CD4-positive, alpha-beta T cell treated with Interleukin-1 beta for 1 hour (primary cell): ENCODE data around the gene SLC12A8.

Experiments used
- DNase-seq, 2 donors: peaks; one replicate each; pipeline ENCODE4 v3.0.0-alpha.2; 2020 to 2022

SLC12A8 gene

DNA sequence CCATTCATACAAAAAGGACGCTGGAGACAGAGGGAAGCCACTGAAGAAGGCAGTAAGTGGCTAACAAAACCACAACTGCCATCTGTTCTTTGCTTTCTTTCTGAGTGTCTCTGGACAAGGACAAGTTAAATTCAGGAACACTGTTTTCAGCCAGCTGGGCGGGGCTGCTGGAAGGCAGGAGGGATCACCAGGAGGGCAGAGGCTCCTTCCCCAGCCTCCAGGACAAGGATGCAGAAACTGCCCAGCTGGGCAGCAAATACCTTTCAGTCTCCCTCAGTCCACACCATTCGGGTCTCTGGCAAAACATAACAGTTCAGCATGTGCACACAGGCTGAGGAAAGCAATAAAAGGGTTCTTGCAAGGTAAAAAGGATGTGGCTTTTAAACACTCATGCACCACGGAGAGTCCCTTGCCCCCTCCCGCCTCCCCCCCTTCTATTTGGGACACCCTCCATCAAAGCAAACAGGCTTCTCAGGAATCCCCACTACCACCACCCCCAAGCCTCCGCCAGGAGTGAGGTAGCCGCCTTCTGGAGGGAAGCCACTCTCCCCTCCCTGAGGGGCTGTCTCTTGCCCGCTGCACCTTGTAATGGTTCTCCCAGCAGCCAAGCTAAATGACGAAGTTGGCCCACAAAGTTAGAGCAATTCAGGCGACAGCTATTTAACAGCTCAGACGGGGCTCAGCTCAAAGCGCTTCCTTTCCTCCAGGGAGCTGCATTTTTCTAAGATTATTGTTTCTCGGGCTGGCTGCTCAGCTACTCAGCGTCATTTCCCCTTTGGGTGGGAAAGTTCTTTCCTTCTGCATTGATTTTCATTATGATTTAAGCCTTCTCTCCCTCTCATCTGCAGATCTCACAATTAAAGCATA is 160.6 kb downstream of the SLC12A8 start:
- peak; percentile 71 to 79 for DNase-seq

DNA sequence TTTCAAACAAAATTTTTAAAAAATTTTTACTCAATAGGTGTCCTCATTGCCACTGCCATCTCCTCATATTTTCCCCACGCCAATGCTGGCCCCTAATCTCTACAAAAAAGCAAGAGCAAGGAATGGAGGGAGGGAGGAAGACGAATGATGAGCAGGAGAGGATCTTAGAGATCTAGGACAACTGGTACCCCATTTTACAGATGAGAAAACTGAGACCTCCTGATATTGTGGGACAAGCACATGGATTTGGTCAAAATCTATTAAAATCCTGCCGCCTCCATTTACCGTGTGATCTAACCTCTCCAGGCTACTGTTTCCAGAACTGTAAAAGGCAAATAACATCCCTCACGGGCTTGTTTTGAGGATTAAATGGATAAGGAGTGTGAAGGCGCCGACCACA is 161.3 kb downstream of the SLC12A8 start:
- DNase-seq = no peak

DNA sequence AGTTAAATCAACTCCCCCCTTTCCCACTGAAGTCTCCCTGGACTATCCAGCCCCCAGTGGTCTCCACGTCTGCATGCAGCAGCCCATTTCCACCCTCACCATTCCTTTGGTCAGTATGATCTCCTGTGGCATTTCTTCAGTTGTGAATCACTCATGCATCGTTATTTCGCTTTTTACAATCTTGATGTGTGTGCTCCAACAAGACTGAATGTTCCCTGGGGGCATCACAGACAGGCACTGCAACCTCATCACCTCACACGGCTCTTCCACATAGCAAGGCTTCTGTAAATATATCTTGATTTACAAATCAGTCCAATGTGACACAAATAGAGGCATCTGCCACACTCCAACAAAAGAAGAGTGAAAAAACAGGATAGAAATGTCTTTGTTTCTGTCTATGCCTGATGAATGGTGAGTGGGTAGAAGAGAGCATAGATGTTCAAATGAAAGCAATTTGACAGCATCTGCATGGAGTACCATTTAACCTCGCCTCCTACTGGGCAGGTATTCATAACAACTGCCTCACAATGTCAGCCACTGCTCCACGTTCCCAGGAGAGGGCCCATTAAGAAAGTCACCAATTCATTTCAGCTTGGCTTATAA is 162.0 kb downstream of the SLC12A8 start:
- no peak for DNase-seq

DNA sequence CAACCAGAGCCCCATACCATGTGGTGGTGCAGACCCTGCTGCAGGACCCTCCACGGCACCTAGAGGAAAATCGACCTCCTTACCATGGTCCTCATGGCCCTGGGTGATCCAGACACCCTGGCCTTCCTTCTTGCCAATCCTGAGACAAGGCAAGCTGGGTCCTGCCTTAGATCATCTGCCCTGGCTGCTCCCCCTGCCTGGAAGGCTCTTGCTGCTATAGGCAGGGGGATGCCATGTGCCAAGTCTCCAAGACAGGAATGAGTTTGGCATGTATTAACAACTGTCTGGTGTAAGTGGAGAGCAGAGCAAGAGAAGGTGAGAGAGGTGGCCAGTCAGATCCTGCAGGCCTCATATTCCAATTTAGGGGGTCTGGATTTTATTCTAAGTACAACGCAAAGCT is 164.3 kb downstream of the SLC12A8 start:
- no peak for DNase-seq

DNA sequence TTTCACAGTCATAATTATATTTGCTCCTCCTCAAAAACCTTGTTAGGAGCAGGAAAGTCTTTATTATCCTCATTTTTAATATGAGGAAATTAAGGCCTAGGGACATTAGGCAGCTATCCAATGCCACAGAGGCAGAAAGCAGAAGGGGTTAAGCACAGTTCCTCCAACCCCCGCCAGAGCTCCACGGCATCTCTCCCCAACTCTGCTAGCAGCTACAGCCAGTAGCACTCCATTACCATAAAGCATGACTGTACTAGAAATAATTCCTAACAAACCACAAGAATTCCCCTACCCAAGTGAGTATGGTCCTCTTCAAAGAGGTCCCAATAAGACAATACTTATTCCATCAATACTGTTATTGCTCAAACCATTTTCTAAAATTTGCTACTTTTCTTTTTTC is 166.6 kb downstream of the SLC12A8 start:
- DNase-seq = no peak

DNA sequence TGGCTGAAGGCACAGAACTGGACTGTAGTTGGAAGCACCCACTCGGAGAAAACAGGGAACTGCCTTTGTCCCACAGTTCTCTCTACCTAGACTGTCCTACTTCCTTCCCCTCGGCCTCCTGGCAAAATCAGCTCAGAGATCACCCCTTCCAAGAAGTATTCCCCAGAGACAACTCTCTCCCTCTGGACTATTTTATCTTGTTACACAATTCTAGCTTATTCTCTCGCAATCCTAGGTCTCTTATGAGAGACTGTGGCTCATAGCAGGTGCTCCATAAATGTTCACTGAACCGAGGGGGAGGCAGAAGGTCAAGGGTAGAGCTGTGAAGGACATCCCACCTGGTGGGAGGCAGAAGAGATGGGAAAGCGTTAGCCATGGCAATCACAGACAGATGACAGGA is 167.4 kb downstream of the SLC12A8 start:
- no peak for DNase-seq

DNA sequence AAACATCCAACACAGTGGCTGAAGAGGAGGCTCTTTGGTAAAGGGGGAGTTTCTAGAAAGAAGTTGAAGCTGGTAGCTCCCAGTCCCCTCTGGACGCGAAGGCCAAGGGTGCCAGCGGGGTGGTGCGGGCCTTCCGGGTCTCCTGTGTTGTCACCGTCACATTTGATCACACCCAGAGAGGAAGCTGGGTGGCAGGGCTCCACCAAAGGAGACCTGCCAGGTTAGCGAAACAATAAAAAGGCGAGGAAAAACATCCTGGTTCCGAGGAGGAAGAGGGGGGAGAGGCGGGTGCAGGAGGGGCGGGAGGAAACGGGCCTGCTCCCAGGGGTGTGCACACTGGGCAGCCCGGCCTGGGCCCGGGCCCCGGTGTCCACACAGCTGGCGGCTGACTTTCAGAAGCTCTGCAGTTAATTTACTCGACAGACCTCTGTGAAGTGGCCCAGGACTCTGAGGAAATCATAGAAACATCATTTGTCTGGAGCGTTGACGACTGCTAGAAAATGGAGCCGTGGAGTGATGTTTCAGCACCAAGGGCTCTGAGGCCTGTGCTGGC is 168.9 kb downstream of the SLC12A8 start:
- no peak for DNase-seq

DNA sequence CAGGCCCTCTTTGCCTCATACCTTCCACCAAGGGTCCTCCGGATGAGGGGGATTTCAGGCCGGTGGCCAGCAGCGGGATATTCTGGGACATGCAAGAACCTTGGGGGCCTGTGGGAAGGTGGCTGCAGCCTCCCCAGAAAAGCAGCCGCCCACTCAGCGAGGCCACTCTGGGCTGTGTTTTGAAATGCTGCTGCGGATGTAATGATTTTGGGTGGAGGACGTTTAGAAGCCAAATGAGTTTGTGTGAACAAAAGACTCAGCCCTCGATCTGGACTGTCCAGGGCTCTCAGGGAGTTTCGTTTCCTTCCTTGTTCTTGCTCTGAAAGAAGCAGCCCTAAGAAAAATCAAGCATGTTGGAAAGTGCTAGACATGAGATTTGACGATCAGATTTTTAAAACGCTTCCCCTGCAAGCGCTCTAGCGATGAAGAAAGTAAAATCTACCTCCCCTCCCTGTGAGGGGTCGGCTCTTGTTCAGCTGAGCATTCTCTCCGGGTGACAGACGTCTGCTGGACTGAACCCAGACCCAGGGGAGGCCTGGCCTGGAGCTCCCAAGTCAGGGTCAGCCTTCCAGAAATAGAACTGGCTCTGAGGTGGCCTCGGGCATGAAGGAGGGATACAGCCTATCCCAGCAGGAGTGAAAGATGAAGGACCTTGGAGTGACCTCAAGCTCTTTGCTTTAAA is 169.7 kb downstream of the SLC12A8 start:
- DNase-seq = no peak

DNA sequence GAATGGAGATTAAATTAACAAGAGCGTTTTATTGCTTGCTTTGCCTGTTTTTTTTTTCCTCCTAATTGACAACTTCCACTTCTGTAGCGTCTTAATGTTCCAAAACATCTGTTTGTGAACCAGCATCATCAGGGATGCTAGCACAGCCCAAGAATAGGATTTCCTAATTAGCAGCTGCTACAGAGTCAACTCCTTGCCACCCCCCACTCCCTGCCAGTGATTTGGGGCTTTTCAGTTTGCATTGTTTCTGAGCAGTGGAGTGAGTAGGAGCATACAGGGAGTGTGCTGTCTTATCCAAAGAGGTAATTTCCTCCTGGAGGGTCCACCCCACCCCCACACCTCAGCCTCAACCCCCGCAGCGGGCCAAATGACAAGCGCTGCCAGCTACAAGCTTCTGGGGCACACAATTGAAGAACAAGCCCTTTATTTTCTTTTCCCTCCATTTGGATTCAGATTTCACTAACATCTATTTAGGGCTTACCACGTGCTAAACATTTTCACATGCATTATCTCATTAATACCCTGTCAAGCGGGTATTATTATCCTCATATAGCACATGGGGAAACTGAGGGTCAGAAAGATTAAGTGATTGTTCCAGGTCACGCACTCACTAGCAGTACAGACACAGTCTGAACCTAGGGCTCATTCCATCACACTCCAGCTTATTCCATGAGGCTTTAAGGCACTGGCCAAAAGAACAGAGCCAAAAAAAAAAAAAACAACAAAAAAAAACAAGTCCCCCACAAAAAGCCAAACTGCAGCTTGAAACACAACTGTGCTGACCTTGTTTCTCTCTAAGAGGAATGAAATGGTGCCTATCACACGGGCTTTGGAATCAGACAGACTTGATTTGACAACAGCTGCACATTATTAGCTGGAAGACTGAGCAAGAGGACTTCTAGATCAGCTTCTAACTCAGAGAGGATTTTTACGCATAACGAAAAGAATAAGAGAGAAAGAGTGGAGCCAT is 173.1 kb downstream of the SLC12A8 start:
- DNase-seq = no peak

DNA sequence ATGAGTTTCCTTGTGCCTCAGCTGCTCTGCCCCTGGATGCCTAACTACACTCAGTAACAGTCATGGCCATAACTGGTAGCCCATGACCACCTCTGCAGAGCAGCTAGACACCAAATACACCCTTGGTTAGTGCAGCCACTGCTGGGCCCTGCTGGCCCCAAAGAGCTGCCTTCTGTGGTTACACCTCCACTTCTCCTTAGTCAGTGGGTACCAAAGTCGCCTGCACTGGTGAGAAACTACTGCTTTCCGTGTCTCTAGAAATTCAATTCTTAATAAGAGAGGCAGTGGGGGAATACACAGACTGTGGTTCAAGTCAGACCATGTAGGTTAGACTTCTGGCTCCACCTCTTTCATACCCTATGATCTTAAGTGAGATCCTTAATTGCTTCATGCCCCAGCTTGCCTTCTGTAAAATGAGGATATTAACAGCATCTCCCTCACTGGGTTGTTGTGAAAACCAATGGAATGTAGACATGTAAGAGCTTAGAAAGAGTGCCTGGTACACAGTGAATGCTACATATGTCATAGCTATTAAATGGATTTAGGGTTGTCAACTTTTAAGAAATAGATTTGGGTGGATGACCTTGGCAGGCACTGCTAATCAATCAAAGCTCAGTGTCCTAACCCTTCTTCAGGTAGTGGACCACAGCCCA is 174.9 kb downstream of the SLC12A8 start:
- DNase-seq = no peak

DNA sequence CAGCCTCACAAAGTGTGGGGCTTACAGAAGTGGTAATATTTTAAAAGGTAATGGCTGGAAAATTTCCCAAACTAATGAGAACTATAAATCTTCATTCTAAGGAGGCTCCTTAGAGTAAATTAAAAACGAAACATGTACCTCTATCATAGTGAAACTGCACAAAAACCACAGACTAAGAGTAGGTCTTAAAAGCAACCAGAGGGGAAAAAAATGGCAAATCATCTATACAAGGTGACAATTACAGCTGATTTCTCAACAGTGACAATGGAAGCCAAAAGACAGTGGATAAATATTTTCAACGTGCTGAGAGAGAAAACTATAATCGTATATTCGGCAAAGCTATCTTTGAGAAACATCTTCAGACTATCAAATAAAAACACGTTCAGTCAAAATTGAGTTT is 177.3 kb downstream of the SLC12A8 start:
- DNase-seq = no peak

DNA sequence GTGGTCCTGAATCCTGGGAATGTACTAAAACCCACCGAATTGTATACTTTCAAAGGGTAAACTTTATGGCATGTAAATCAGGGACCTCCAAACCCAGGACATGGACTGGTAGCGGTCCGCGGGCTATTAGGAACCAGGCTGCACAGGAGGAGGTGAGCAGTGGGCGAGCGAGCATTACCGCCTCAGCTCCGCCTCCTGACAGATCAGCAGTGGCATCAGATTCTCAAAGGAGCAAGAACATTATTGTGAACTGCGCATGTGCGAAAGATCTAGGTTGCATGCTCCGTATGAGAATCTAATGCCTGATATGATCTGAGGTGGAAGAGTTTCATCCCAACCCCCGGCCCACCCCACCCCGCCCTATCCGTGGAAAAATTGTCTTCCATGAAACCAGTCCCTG is 178.9 kb downstream of the SLC12A8 start:
- no peak for DNase-seq

DNA sequence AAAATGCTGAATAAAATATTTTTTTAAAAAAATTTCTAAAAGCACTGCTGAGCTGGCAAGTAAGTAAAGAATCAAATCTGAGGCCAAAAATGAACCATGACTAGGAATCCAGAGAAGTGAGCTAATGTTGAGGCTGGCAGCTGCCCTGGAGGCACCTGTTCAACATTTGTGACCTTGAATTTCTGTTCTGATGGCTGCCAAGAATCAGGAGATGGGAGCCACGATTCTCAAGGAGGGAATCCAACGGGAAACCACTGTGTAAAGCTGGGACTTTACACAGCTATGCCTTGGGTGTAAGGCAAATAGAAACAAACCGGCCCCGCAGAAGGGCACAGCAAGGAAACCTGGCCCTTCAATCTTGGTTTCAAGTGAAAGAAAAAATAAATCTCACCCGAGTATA is 179.4 kb downstream of the SLC12A8 start:
- DNase-seq = no peak

DNA sequence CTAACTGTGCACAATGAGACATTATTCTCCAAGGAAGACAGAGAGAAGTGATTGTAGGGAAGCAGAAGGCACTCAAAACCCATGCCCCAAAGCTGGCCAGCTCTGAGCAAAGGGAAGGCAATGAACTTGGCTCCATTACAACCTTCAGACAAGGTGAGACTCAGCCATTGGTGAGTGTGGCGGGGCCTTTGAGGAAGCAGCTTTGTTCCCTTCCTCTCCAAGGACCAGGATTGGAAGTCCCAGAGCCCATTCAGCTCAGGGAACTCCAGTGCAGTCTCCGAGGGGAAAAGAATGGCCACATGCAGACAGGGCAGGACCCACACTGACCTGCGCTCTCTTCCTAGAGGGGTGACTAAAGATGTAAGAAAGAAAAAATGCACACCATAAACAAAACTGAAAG is 179.9 kb downstream of the SLC12A8 start:
- no peak for DNase-seq
